Trophoblast cell (in vitro differentiated cells and primary cell): Measurements from ENCODE around the gene CARD18.
A peak's percentile ranks its signal among the peaks of the same experiment; 100 is the strongest.
"Not testable (repeated sequence)": the region's sequence is repeated elsewhere in the genome, so short reads cannot be mapped to it uniquely, and the experiment has no call there.

Experiments used
- DNase-seq, 2 donors: peaks; one replicate each; pipeline ENCODE4 v3.0.0-alpha.2; 2016
- H2AFZ ChIP-seq: 2 replicates; pipeline ENCODE4 v1.6.1; 2013; ENCODE audit warnings: low read length, moderate library complexity, mild to moderate bottlenecking; ENCODE audit not compliant: insufficient read depth, poor library complexity
- H2AK5ac ChIP-seq: 2 replicates; pipeline ENCODE4 v1.6.1; 2013; ENCODE audit warnings: mild to moderate bottlenecking, low read length
- H2BK120ac ChIP-seq: 2 replicates; pipeline ENCODE4 v1.6.1; 2013; ENCODE audit warnings: low read length, mild to moderate bottlenecking, moderate library complexity; ENCODE audit not compliant: insufficient read depth, poor library complexity
- H2BK12ac ChIP-seq: 2 replicates; pipeline ENCODE4 v1.6.1; 2013; ENCODE audit warnings: mild to moderate bottlenecking, low read length, moderate library complexity
- H2BK5ac ChIP-seq: 2 replicates; pipeline ENCODE4 v1.6.1; 2013; ENCODE audit warnings: low read length, low read depth, moderate library complexity, mild to moderate bottlenecking; ENCODE audit not compliant: poor library complexity
- H3K14ac ChIP-seq: 2 replicates; pipeline ENCODE4 v1.6.1; 2013; ENCODE audit warnings: mild to moderate bottlenecking, low read length
- H3K18ac ChIP-seq: 2 replicates; pipeline ENCODE4 v1.6.1; 2013; ENCODE audit warnings: mild to moderate bottlenecking, low read length
- H3K23ac ChIP-seq: 2 replicates; pipeline ENCODE4 v1.6.1; 2013; ENCODE audit warnings: low read length
- H3K27ac ChIP-seq: 2 replicates; pipeline ENCODE4 v1.5.1; 2013; ENCODE audit warnings: low read depth, mild to moderate bottlenecking, inconsistent platforms, low read length, moderate library complexity
- H3K27me3 ChIP-seq: 2 replicates; pipeline ENCODE4 v1.6.1; 2013; ENCODE audit warnings: inconsistent platforms, mild to moderate bottlenecking, low read length, moderate library complexity; ENCODE audit not compliant: insufficient read depth
- H3K36me3 ChIP-seq, 2 experiments: 1 replicate in 1 of 2; 2 replicates in 1 of 2; pipeline ENCODE4 v1.6.1; 2013; ENCODE audit warnings: low read length in 2 of 2, mild to moderate bottlenecking in 2 of 2, moderate library complexity in 1 of 2; ENCODE audit not compliant: insufficient read depth in 2 of 2, control insufficient read depth in 1 of 2
- H3K4ac ChIP-seq: 2 replicates; pipeline ENCODE4 v1.6.1; 2013; ENCODE audit warnings: low read depth, mild to moderate bottlenecking, low read length, moderate library complexity
- H3K4me1 ChIP-seq, 2 experiments: 1 replicate in 1 of 2; 2 replicates in 1 of 2; pipeline ENCODE4 v1.6.1; 2013; ENCODE audit warnings: low read length in 2 of 2, mild to moderate bottlenecking in 2 of 2, moderate library complexity in 1 of 2; ENCODE audit not compliant: insufficient read depth in 2 of 2, control insufficient read depth in 1 of 2
- H3K4me2 ChIP-seq: 2 replicates; pipeline ENCODE4 v1.6.1; 2013; ENCODE audit warnings: inconsistent platforms, mild to moderate bottlenecking, low read length, moderate library complexity
- H3K4me3 ChIP-seq: 2 replicates; pipeline ENCODE4 v1.5.1; 2013; ENCODE audit warnings: mild to moderate bottlenecking, low read depth, low read length, inconsistent platforms
- H3K79me1 ChIP-seq: one replicate; pipeline ENCODE4 v1.6.1; 2013; ENCODE audit warnings: low read length
- H3K79me2 ChIP-seq: 2 replicates; pipeline ENCODE4 v1.6.1; 2013; ENCODE audit warnings: low read length, mild to moderate bottlenecking; ENCODE audit not compliant: control insufficient read depth, insufficient read depth, poor library complexity
- H3K9ac ChIP-seq: 2 replicates; pipeline ENCODE4 v1.6.1; 2013; ENCODE audit warnings: mild to moderate bottlenecking, low read length
- H3K9me3 ChIP-seq: 2 replicates; pipeline ENCODE4 v1.6.1; 2013; ENCODE audit warnings: low read depth, mild to moderate bottlenecking, control low read depth, inconsistent platforms, low read length; ENCODE audit not compliant: insufficient read depth
- H4K12ac ChIP-seq: 2 replicates; pipeline ENCODE4 v1.6.1; 2013; ENCODE audit warnings: low read depth, mild to moderate bottlenecking, low read length, moderate library complexity
- H4K8ac ChIP-seq: 2 replicates; pipeline ENCODE4 v1.6.1; 2013; ENCODE audit warnings: low read depth, mild to moderate bottlenecking, low read length, moderate library complexity
- H4K91ac ChIP-seq: one replicate; pipeline ENCODE4 v1.6.1; 2013; ENCODE audit warnings: low read depth, mild to moderate bottlenecking, low read length, moderate library complexity
- WGBS: extraction: QIAGEN DNeasy Blood & Tissue Kit; methylation state at CpG from one replicate; pipeline ENCODE4 v1.1.7; 2013; ENCODE audit warnings: missing lambda C conversion rate; ENCODE audit not compliant: insufficient read length, insufficient coverage; ENCODE audit errors: extremely low coverage; 5-methylcytosine and 5-hydroxymethylcytosine counted together

Gene CARD18

DNA sequence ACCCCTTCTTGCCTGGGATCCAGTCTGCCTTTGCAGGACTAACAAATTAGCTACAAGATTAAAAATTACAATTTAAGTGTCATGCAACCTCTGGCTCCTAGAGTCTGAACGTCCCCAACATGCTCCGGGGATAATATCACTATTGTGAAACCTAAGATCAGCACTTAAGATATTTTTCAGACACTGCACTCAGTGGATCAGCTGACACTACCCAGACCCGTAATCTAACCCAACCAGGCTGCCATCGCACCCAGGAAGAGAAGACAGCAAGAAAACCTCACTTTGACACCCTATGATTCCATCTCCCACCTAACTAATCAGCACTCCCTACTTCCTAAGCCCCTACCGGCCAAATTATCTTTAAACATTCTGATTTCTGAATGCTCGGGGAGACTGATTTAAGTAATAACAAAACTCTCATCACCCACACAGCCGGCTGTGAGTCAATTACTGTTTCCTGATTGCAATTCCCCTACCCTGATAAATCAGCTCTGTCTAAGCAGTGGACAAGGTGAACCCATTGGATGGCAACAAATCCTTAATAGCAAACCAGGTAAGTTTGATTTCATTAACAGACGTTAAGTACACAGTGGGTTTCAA lies 32.2 kb downstream of the CARD18 start:
- DNase-seq = peak in 1 of 2 donors; percentile 49
- not testable (repeated sequence) for H2AK5ac ChIP-seq, H4K8ac ChIP-seq, H3K4ac ChIP-seq, H3K4me1 ChIP-seq, H2BK12ac ChIP-seq, H3K23ac ChIP-seq, H3K27ac ChIP-seq, H4K12ac ChIP-seq, H3K4me3 ChIP-seq, H3K4me2 ChIP-seq, H2BK5ac ChIP-seq, H3K18ac ChIP-seq, H3K9me3 ChIP-seq, H3K79me1 ChIP-seq, H3K36me3 ChIP-seq, H3K9ac ChIP-seq, H3K14ac ChIP-seq, H3K79me2 ChIP-seq, H4K91ac ChIP-seq, H2AFZ ChIP-seq, H2BK120ac ChIP-seq, H3K27me3 ChIP-seq
- WGBS = no CpG with 5 or more reads among the region's 8 CpGs

DNA sequence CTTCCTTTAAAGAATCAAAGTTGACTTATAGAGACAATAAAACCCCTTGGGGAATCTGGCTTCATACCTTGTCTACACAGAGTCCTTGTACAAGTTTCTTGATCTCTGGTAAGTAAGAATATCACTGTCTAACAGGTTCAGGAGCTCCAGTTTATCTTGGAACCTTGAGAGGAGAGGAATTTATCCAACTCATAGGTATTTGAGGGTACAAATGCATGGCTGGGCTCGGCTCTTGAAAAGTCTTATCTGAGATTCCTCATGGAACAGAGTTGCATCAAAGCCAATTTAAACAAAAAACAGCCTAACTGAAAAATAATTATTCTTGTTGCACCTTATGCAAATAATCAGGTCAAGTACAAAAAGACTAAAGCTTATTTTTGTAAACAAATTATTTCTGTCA lies 33.4 kb downstream of the CARD18 start:
- Histone ChIP-seq H3K79me2 (no peaks in the 10 kb centered on the region), H3K9me3 (no peaks in the 10 kb centered on the region), H3K9ac (no peak overlapping the region), H2AK5ac (no peak overlapping the region), H3K27me3 (no peaks in the 10 kb centered on the region), H2AFZ (no peak overlapping the region), H4K8ac (no peak overlapping the region), H3K14ac (no peak overlapping the region), H3K27ac (no peak overlapping the region), H2BK5ac (no peak overlapping the region), H4K12ac (no peak overlapping the region), H3K79me1 (no peaks in the 10 kb centered on the region), H2BK120ac (no peak overlapping the region), H3K23ac (no peak overlapping the region), H2BK12ac (no peak overlapping the region), H3K4me2 (no peak overlapping the region), H3K18ac (no peak overlapping the region), H3K4me1 (no peaks in the 10 kb centered on the region), H3K4me3 (no peak overlapping the region), H3K36me3 (no peaks in the 10 kb centered on the region), H3K4ac (no peak overlapping the region), H4K91ac (no peak overlapping the region)
- no CpG with 5 or more reads among the region's 1 CpG for WGBS
- no peak for DNase-seq

DNA sequence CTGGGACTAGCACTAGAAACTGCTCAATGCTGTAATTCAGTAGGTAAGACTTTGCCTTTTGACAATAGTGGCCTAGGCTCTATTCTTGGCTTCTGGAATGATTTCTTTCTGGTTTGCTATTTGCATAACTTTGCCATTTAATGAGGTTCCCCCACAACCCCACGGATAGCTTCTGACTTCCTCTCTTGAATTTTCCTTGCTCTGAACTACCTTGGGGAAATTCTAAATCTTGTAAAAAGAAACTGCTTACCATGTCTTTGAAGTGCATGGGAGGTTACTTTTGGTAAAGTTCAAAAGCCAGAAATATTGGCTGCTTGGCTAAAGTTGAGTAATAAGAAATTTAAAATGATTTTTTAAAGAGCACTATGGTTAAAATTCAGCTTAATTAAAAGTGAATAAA lies 35.3 kb downstream of the CARD18 start:
- H2AK5ac ChIP-seq = no peak overlapping the region
- no peaks in the 10 kb centered on the region for H3K9me3 ChIP-seq
- no peaks in the 10 kb centered on the region for H3K4me1 ChIP-seq
- H3K4ac ChIP-seq = no peak overlapping the region
- no peak overlapping the region for H2BK12ac ChIP-seq
- no peak overlapping the region for H2BK5ac ChIP-seq
- no peak overlapping the region for H2BK120ac ChIP-seq
- WGBS = no CpG with 5 or more reads among the region's 1 CpG
- no peak overlapping the region for H3K4me3 ChIP-seq
- no peak overlapping the region for H3K23ac ChIP-seq
- no peak overlapping the region for H4K8ac ChIP-seq
- no peaks in the 10 kb centered on the region for H3K79me2 ChIP-seq
- no peak overlapping the region for H3K14ac ChIP-seq
- H3K9ac ChIP-seq = no peak overlapping the region
- no peak overlapping the region for H4K12ac ChIP-seq
- H4K91ac ChIP-seq = no peak overlapping the region
- no peak overlapping the region for H3K4me2 ChIP-seq
- H2AFZ ChIP-seq = no peak overlapping the region
- no peaks in the 10 kb centered on the region for H3K27me3 ChIP-seq
- no peaks in the 10 kb centered on the region for H3K79me1 ChIP-seq
- DNase-seq = no peak
- no peak overlapping the region for H3K18ac ChIP-seq
- H3K36me3 ChIP-seq = no peaks in the 10 kb centered on the region
- H3K27ac ChIP-seq = no peak overlapping the region

DNA sequence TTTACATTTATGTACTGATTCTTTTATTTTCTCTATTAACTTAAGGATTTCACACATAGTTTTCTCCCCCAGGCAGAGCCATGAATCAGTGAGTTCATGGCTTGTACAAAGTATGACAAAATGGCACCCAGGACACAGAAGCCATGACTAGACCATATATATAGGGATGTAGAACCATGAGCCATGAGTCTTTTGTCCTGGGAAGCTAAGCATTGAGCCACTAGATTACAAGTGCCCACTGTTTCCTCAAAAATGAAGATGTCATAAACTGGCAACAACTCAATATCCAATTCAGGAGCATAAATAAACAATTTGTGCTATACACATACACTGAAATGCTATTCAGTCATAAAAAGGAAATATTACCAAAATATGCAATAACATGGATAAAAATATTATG lies 36.2 kb downstream of the CARD18 start:
- Histone ChIP-seq H4K12ac (no peak overlapping the region), H3K23ac (no peak overlapping the region), H3K4me1 (no peaks in the 10 kb centered on the region), H3K4me2 (no peak overlapping the region), H3K18ac (no peak overlapping the region), H3K9me3 (no peaks in the 10 kb centered on the region), H2AFZ (no peak overlapping the region), H3K27me3 (no peaks in the 10 kb centered on the region), H4K8ac (no peak overlapping the region), H3K4me3 (no peak overlapping the region), H2BK120ac (no peak overlapping the region), H4K91ac (no peak overlapping the region), H3K9ac (no peak overlapping the region), H2BK12ac (no peak overlapping the region), H3K14ac (no peak overlapping the region), H3K4ac (no peak overlapping the region), H3K36me3 (no peaks in the 10 kb centered on the region), H3K79me2 (no peaks in the 10 kb centered on the region), H2AK5ac (no peak overlapping the region), H3K79me1 (no peaks in the 10 kb centered on the region), H2BK5ac (no peak overlapping the region), H3K27ac (no peak overlapping the region)
- no peak for DNase-seq
